HG03378 (cell line): ENCODE results near the gene ARHGAP26.
"Not testable (repeated sequence)": the region's sequence is repeated elsewhere in the genome, so short reads cannot be mapped to it uniquely, and the experiment has no call there.

ENCODE experiments used
- ATAC-seq: cut with Tn5 transposase; IDR thresholded peaks from one replicate; pipeline ENCODE4 v1.9.1; 2021; ENCODE audit warnings: mild to moderate bottlenecking, moderate library complexity; ENCODE audit not compliant: unreplicated experiment

The ARHGAP26 gene

GRCh38 chr5:142952229-142952628 is 182.1 kb downstream of the ARHGAP26 start:
- ATAC-seq, result no peak

GRCh38 chr5:142952871-142953270 is 182.7 kb downstream of the ARHGAP26 start:
- not testable (repeated sequence) for ATAC-seq

GRCh38 chr5:142954455-142954854 is 184.3 kb downstream of the ARHGAP26 start:
- no peak for ATAC-seq

GRCh38 chr5:142955628-142956027 is 185.5 kb downstream of the ARHGAP26 start:
- ATAC-seq, result no peak

- ATAC-seq, result no peak
Measured at GRCh38 chr5:142957528-142957927, 187.4 kb downstream of the ARHGAP26 start.

- no peak for ATAC-seq
Measured at GRCh38 chr5:142958944-142959682, 188.9 kb downstream of the ARHGAP26 start.

- peak; percentile 85 for ATAC-seq
Measured at GRCh38 chr5:142959683-142960657, 189.8 kb downstream of the ARHGAP26 start.

- ATAC-seq, result no peak
Measured at GRCh38 chr5:142961440-142962173, 191.4 kb downstream of the ARHGAP26 start.

GRCh38 chr5:142962174-142962533 is 192.0 kb downstream of the ARHGAP26 start:
- no peak for ATAC-seq

- ATAC-seq, result not testable (repeated sequence)
Measured at GRCh38 chr5:142965258-142966120, 195.3 kb downstream of the ARHGAP26 start.

GRCh38 chr5:142966121-142966420 is 195.9 kb downstream of the ARHGAP26 start:
- no peak for ATAC-seq

GRCh38 chr5:142969186-142969585 is 199.0 kb downstream of the ARHGAP26 start:
- no peak for ATAC-seq

- ATAC-seq, result no peak
Measured at GRCh38 chr5:142969624-142970439, 199.7 kb downstream of the ARHGAP26 start.

- no peak for ATAC-seq
Measured at GRCh38 chr5:142970440-142971030, 200.4 kb downstream of the ARHGAP26 start.

GRCh38 chr5:142971303-142972013 is 201.3 kb downstream of the ARHGAP26 start:
- ATAC-seq, result no peak

GRCh38 chr5:142972064-142972570 is 201.9 kb downstream of the ARHGAP26 start:
- ATAC-seq, result no peak

- no peak for ATAC-seq
Measured at GRCh38 chr5:142973932-142974331, 203.8 kb downstream of the ARHGAP26 start.

GRCh38 chr5:142974409-142974808 is 204.2 kb downstream of the ARHGAP26 start:
- no peak for ATAC-seq
